Fibroblast of lung (primary cell): ENCODE data around the gene IQCB1. TPM values are rescaled to one million over a fixed set of nuclear protein-coding genes. Genes with fewer than 3 reads are reported as not detected.

ENCODE experiments used
- DNase-seq, 2 donors: peaks; one replicate each; pipeline versions ENCODE4 v3.0.0 to v3.0.0-alpha.2; 2010; ENCODE audit warnings: low read depth in 2 of 2
- H2AFZ ChIP-seq: 2 replicates; pipeline ENCODE4 v1.5.1; 2012; ENCODE audit warnings: low read length, control low read depth, inconsistent platforms
- H3K27ac ChIP-seq: 2 replicates; pipeline ENCODE4 v1.5.1; 2011; ENCODE audit warnings: low read length, control low read depth; ENCODE audit not compliant: insufficient read depth
- H3K27me3 ChIP-seq: 2 replicates; pipeline ENCODE4 v1.5.1; 2011; ENCODE audit warnings: mild to moderate bottlenecking, low read length; ENCODE audit not compliant: control insufficient read depth, insufficient read depth
- H3K36me3 ChIP-seq: 2 replicates; pipeline ENCODE4 v1.5.1; 2011; ENCODE audit warnings: low read length; ENCODE audit not compliant: control insufficient read depth, insufficient read depth
- H3K4me1 ChIP-seq: 2 replicates; pipeline ENCODE4 v1.5.1; 2011; ENCODE audit warnings: low read length; ENCODE audit not compliant: control insufficient read depth, insufficient read depth; ENCODE audit errors: extremely low read depth
- H3K4me2 ChIP-seq: 2 replicates; pipeline ENCODE4 v1.5.1; 2011; ENCODE audit warnings: low read length, control low read depth; ENCODE audit not compliant: insufficient read depth; ENCODE audit errors: extremely low read depth
- H3K4me3 ChIP-seq, 4 experiments: fragments of 200-600 bp in 1 of 4; sonication (generic) in 1 of 4; replicated peaks in 1 of 4; 2 replicates each; pipeline ENCODE4 v1.5.1; 2011 to 2016; ENCODE audit warnings: low read length in 4 of 4, low read depth in 3 of 4, mild to moderate bottlenecking in 3 of 4, control low read depth in 2 of 4, inconsistent platforms in 1 of 4, mixed read lengths in 1 of 4; ENCODE audit not compliant: insufficient read depth in 1 of 4; ENCODE audit errors: control extremely low read depth in 1 of 4
- H3K79me2 ChIP-seq: 2 replicates; pipeline ENCODE4 v1.5.1; 2012; ENCODE audit warnings: mild to moderate bottlenecking, low read length, inconsistent platforms; ENCODE audit not compliant: control insufficient read depth, insufficient read depth
- H3K9ac ChIP-seq: 2 replicates; pipeline ENCODE4 v1.5.1; 2011; ENCODE audit warnings: mild to moderate bottlenecking, low read length, control low read depth; ENCODE audit not compliant: insufficient read depth
- H3K9me3 ChIP-seq: 2 replicates; pipeline ENCODE4 v1.5.1; 2012; ENCODE audit warnings: low read depth, low read length; ENCODE audit not compliant: control insufficient read depth, insufficient read depth
- H4K20me1 ChIP-seq: 2 replicates; pipeline ENCODE4 v1.5.1; 2011; ENCODE audit warnings: low read length; ENCODE audit not compliant: control insufficient read depth, insufficient read depth; ENCODE audit errors: extremely low read depth
- EZH2 ChIP-seq: IDR thresholded peaks from 2 replicates; pipeline ENCODE4 v1.5.1; 2012; ENCODE audit warnings: low read length, control low read depth, mild to moderate bottlenecking; ENCODE audit errors: missing control alignments
- polyA plus RNA-seq, 2 donors: library from polyadenylated mRNA; depleted of rRNA in 1 of 2; stranded (reverse) in 1 of 2; unstranded in 1 of 2; fragments of >200 nt; gene quantifications; 2 replicates each; pipeline ENCODE4 v1.2.1, GENCODE V29; 2011 to 2012; ENCODE audit warnings: missing spikeins in 1 of 2
- total RNA-seq: library from RNA; depleted of rRNA; stranded (reverse); fragments of >200 nt; gene quantifications from 2 replicates; pipeline ENCODE4 v1.2.1, GENCODE V29; 2014
- TF ChIP-seq, protein P1 (sequence below), 2 donors: IDR thresholded peaks in 1 of 2; conservative IDR thresholded peaks in 1 of 2; 1 replicate in 1 of 2; 2 replicates in 1 of 2; pipeline ENCODE4 v1.5.1; 2011 to 2012; ENCODE audit warnings: low read length in 2 of 2, control low read depth in 1 of 2, inconsistent platforms in 1 of 2, low read depth in 1 of 2, mild to moderate bottlenecking in 1 of 2

IQCB1 gene
- total and polyA plus RNA-seq, 2 donors (not counting 1 experiment from before 2014, with no cell fraction given), result 9.2 to 19.3 TPM

DNA sequence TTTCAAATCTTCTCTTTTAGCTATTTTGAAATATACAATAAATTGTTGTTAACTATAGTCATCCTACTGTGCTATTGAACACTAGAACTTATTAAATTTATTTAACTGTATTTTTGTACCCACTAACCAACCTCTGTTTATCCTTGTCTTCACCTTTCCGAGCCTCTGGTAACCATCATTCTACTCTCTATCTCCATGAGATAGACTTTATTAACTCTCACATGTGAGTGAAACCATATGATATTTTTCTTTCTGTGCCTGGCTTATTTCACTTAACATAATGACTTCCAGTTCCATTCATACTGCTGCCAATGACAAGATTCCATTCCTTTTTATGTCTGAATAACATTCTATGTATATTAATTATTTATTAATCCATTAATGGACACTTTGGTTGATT lies 43.6 kb upstream of the IQCB1 start:
- no peak overlapping the region for H3K4me2 ChIP-seq
- H3K9me3 ChIP-seq, result no peaks in the 10 kb centered on the region
- H3K4me1 ChIP-seq, result no peaks in the 10 kb centered on the region
- TF ChIP-seq EZH2, result no peak
- TF ChIP-seq, protein P1, sequence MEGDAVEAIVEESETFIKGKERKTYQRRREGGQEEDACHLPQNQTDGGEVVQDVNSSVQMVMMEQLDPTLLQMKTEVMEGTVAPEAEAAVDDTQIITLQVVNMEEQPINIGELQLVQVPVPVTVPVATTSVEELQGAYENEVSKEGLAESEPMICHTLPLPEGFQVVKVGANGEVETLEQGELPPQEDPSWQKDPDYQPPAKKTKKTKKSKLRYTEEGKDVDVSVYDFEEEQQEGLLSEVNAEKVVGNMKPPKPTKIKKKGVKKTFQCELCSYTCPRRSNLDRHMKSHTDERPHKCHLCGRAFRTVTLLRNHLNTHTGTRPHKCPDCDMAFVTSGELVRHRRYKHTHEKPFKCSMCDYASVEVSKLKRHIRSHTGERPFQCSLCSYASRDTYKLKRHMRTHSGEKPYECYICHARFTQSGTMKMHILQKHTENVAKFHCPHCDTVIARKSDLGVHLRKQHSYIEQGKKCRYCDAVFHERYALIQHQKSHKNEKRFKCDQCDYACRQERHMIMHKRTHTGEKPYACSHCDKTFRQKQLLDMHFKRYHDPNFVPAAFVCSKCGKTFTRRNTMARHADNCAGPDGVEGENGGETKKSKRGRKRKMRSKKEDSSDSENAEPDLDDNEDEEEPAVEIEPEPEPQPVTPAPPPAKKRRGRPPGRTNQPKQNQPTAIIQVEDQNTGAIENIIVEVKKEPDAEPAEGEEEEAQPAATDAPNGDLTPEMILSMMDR (conservative IDR thresholded peaks at IDR 0.05 in 1 of 2, IDR thresholded peaks at IDR 0.05 in 1 of 2; ENCODE audit: low read depth in 1 of 2, low read length in 2 of 2), result no peak
- H3K27ac ChIP-seq, result no peak overlapping the region
- H2AFZ ChIP-seq, result no peak overlapping the region
- no peaks in the 10 kb centered on the region for H3K36me3 ChIP-seq
- no peak overlapping the region for H3K4me3 ChIP-seq
- no peak for DNase-seq
- no peaks in the 10 kb centered on the region for H4K20me1 ChIP-seq
- H3K79me2 ChIP-seq, result no peaks in the 10 kb centered on the region
- no peak overlapping the region for H3K9ac ChIP-seq
- no peaks in the 10 kb centered on the region for H3K27me3 ChIP-seq

DNA sequence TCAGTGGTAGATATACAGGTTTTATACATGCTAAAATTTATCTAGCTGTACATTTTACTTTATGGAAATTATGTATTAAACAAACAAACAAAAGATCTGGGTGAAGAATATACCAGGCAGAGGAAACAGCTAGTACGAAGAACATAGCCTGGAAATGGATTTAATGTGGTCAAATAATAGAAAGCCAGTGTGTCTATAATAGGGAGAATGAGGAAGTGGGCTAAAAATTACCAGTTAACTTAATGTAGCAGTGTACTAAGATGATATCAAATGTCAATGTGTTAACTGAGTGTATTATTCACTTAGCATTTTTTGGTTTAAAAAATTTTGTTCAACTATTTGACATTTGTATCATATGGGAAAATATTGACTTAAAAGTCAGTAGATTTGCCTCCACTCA lies 36.6 kb upstream of the IQCB1 start:
- H3K79me2 ChIP-seq, result no peaks in the 10 kb centered on the region
- no peak overlapping the region for H3K27ac ChIP-seq
- no peak for TF ChIP-seq EZH2
- TF ChIP-seq, protein P1 (conservative IDR thresholded peaks at IDR 0.05 in 1 of 2, IDR thresholded peaks at IDR 0.05 in 1 of 2; ENCODE audit: low read depth in 1 of 2, low read length in 2 of 2), result no peak
- no peaks in the 10 kb centered on the region for H3K9me3 ChIP-seq
- DNase-seq, result no peak
- H3K4me2 ChIP-seq, result no peak overlapping the region
- no peaks in the 10 kb centered on the region for H4K20me1 ChIP-seq
- H3K4me3 ChIP-seq, result no peak overlapping the region
- H3K36me3 ChIP-seq, result no peaks in the 10 kb centered on the region
- H3K27me3 ChIP-seq, result no peaks in the 10 kb centered on the region
- no peak overlapping the region for H3K9ac ChIP-seq
- no peak overlapping the region for H2AFZ ChIP-seq
- H3K4me1 ChIP-seq, result no peaks in the 10 kb centered on the region

DNA sequence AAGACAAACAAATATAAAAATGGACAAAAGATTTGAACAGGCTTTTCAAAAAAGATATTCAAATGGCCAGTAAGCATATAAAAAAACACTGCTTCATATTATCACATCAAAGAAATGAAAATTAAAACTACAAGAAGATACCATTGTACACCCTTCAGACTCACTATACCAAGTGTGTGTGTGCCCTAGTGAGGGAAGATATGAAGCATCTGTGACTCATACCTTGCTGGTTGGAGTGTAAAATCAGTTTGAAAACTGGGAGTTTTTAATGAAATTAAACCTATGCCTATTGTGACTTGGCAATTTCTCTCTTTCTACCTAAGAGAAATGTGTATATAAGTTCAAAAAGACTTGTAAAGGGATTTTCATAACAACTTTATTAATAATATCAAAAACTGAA lies 35.9 kb upstream of the IQCB1 start:
- no peak for DNase-seq
- Histone ChIP-seq H3K9me3 (no peaks in the 10 kb centered on the region), H3K4me3 (no peak overlapping the region), H3K4me1 (no peaks in the 10 kb centered on the region), H3K27ac (no peak overlapping the region), H2AFZ (no peak overlapping the region), H4K20me1 (no peaks in the 10 kb centered on the region), H3K4me2 (no peak overlapping the region), H3K79me2 (no peaks in the 10 kb centered on the region), H3K27me3 (no peaks in the 10 kb centered on the region), H3K9ac (no peak overlapping the region), H3K36me3 (no peaks in the 10 kb centered on the region)
- TF ChIP-seq, protein P1 (conservative IDR thresholded peaks at IDR 0.05 in 1 of 2, IDR thresholded peaks at IDR 0.05 in 1 of 2; ENCODE audit: low read depth in 1 of 2, low read length in 2 of 2), result no peak
- no peak for TF ChIP-seq EZH2
